Caco-2 (cell line): ENCODE measurements around the gene SOX6. TPM values are rescaled to one million over a fixed set of nuclear protein-coding genes. Genes with fewer than 3 reads are reported as not detected.

Experiments used
- BruUV-seq: library from RNA; stranded (reverse); fragments of 400-500 nt; replicated peaks from 2 replicates; lab custom pipeline; 2021; lab: Mats Ljungman, UMichigan
- CTCF ChIA-PET: fragments of 300-600 bp; sonication (Branson Sonifier 250); formaldehyde crosslinking; loops from one replicate; lab custom pipeline; 2022; ENCODE audit warnings: antibody characterized with exemption; lab: Charles Lee
- POLR2A ChIA-PET: fragments of 300-600 bp; sonication (Branson Sonifier 250); formaldehyde crosslinking; loops from one replicate; lab custom pipeline; 2022; ENCODE audit warnings: antibody characterized with exemption; lab: Charles Lee
- DNase-seq, 2 experiments: peaks; one replicate each; pipeline versions ENCODE4 v3.0.0 to v3.0.0-alpha.2; 2020 to 2022
- H3K27me3 ChIP-seq: replicated peaks from 2 replicates; pipeline ENCODE4 v1.6.0; 2011; ENCODE audit warnings: low read length; ENCODE audit not compliant: control insufficient read depth, insufficient read depth
- H3K36me3 ChIP-seq: 2 replicates; pipeline ENCODE4 v1.5.1; 2011; ENCODE audit warnings: low read length; ENCODE audit not compliant: control insufficient read depth, insufficient read depth
- H3K4me1 ChIP-seq: fragments of 250-450 bp; sonication (Bioruptor Pico); 2 replicates; pipeline ENCODE4 v1.5.1; 2020; ENCODE audit warnings: mild to moderate bottlenecking
- H3K4me3 ChIP-seq: 2 replicates; pipeline ENCODE4 v1.5.1; 2011; ENCODE audit warnings: low read depth, mild to moderate bottlenecking, control low read depth, low read length
- H3K9me3 ChIP-seq: fragments of 250-450 bp; sonication (Bioruptor Pico); 2 replicates; pipeline ENCODE4 v1.5.1; 2020; ENCODE audit warnings: mild to moderate bottlenecking, moderate library complexity
- H3K27ac Mint-ChIP-seq: one replicate; pipeline ENCODE4 v1.8.0; 2022; ENCODE audit warnings: mixed read lengths; ENCODE audit not compliant: unreplicated experiment
- H3K27me3 Mint-ChIP-seq: one replicate; pipeline ENCODE4 v1.8.0; 2022; ENCODE audit warnings: mixed read lengths; ENCODE audit not compliant: insufficient read depth, unreplicated experiment
- H3K36me3 Mint-ChIP-seq: one replicate; pipeline ENCODE4 v1.8.0; 2022; ENCODE audit warnings: mild to moderate bottlenecking, mixed read lengths; ENCODE audit not compliant: insufficient read depth, unreplicated experiment
- H3K4me1 Mint-ChIP-seq: one replicate; pipeline ENCODE4 v1.8.0; 2022; ENCODE audit warnings: low read depth, mixed read lengths; ENCODE audit not compliant: unreplicated experiment
- H3K4me3 Mint-ChIP-seq: one replicate; pipeline ENCODE4 v1.8.0; 2022; ENCODE audit warnings: mild to moderate bottlenecking, moderate library complexity, mixed read lengths; ENCODE audit not compliant: unreplicated experiment
- H3K9me3 Mint-ChIP-seq: one replicate; pipeline ENCODE4 v1.8.0; 2022; ENCODE audit warnings: mixed read lengths; ENCODE audit not compliant: unreplicated experiment
- CTCF ChIP-seq, 2 experiments: fragments of 200-600 bp in 1 of 2; IDR thresholded peaks; 1 replicate in 1 of 2; 2 replicates in 1 of 2; pipeline versions ENCODE4 v1.5.1 to v1.8.0; 2011 to 2022; ENCODE audit warnings: antibody characterized with exemption in 1 of 2, control low read depth in 1 of 2, inconsistent platforms in 1 of 2, low read depth in 1 of 2, low read length in 1 of 2, mild to moderate bottlenecking in 1 of 2, moderate library complexity in 1 of 2; ENCODE audit not compliant: insufficient read depth in 1 of 2, severe bottlenecking in 1 of 2, unreplicated experiment in 1 of 2
- intact Hi-C: fragments of 100-400 bp; cut with micrococcal nuclease; formaldehyde crosslinking; loops from one replicate; pipeline ENCODE4 v1.10.0; 2022; ENCODE audit not compliant: unreplicated experiment
- total RNA-seq: library from RNA; stranded (reverse); gene quantifications from 2 replicates; pipeline ENCODE4 v1.2.3, GENCODE V29; 2022

Gene SOX6
- total RNA-seq, 1 experiment from 2014 or later = 10.8 TPM

GRCh38 chr11:16278273-16278672, 78.1 kb downstream of the SOX6 start:
- Histone ChIP-seq H3K4me1 (no peaks in the 10 kb centered on the region), H3K36me3 (no peaks in the 10 kb centered on the region), H3K4me3 (no peak overlapping the region), H3K9me3 (no peaks in the 10 kb centered on the region), H3K27me3 (no peaks in the 10 kb centered on the region)
- no peak for DNase-seq
- H3K9me3 Mint-ChIP-seq = no peaks in the 10 kb centered on the region
- no peak for TF ChIP-seq CTCF (IDR thresholded peaks at IDR 0.05; ENCODE audit: insufficient read depth in 1 of 2, low read depth in 1 of 2, low read length in 1 of 2, severe bottlenecking in 1 of 2, unreplicated experiment in 1 of 2)
- no peaks in the 10 kb centered on the region for H3K36me3 Mint-ChIP-seq
- CTCF ChIA-PET = no interaction called here
- BruUV-seq = no TSS peak
- H3K4me3 Mint-ChIP-seq = no peak overlapping the region
- intact Hi-C loops = no loop called here
- H3K4me1 Mint-ChIP-seq = no peaks in the 10 kb centered on the region
- no peaks in the 10 kb centered on the region for H3K27me3 Mint-ChIP-seq
- POLR2A ChIA-PET = no interaction called here
- no peak overlapping the region for H3K27ac Mint-ChIP-seq

- H3K4me3 Mint-ChIP-seq = no peak overlapping the region
- Histone ChIP-seq H3K27me3 (no peaks in the 10 kb centered on the region), H3K4me3 (no peak overlapping the region), H3K4me1 (no peaks in the 10 kb centered on the region), H3K9me3 (no peaks in the 10 kb centered on the region), H3K36me3 (no peaks in the 10 kb centered on the region)
- no peak for DNase-seq
- H3K4me1 Mint-ChIP-seq = no peaks in the 10 kb centered on the region
- POLR2A ChIA-PET = no interaction called here
- H3K27me3 Mint-ChIP-seq = no peaks in the 10 kb centered on the region
- no peaks in the 10 kb centered on the region for H3K36me3 Mint-ChIP-seq
- intact Hi-C loops = no loop called here
- BruUV-seq = no TSS peak
- no peak for TF ChIP-seq CTCF (IDR thresholded peaks at IDR 0.05; ENCODE audit: insufficient read depth in 1 of 2, low read depth in 1 of 2, low read length in 1 of 2, severe bottlenecking in 1 of 2, unreplicated experiment in 1 of 2)
- CTCF ChIA-PET = no interaction called here
- no peaks in the 10 kb centered on the region for H3K9me3 Mint-ChIP-seq
- H3K27ac Mint-ChIP-seq = no peak overlapping the region
Observed at GRCh38 chr11:16276251-16276650, 80.1 kb downstream of the SOX6 start.

- Mint-ChIP-seq H3K4me1 (no peaks in the 10 kb centered on the region), H3K4me3 (no peak overlapping the region), H3K36me3 (no peaks in the 10 kb centered on the region), H3K27me3 (no peaks in the 10 kb centered on the region), H3K9me3 (peaks cover under 1% of the 10 kb centered on the region), H3K27ac (no peak overlapping the region)
- H3K4me3 ChIP-seq = no peak overlapping the region
- H3K27me3 ChIP-seq = no peaks in the 10 kb centered on the region
- no peaks in the 10 kb centered on the region for H3K9me3 ChIP-seq
- POLR2A ChIA-PET = no interaction called here
- TF ChIP-seq CTCF (IDR thresholded peaks at IDR 0.05; ENCODE audit: insufficient read depth in 1 of 2, low read depth in 1 of 2, low read length in 1 of 2, severe bottlenecking in 1 of 2, unreplicated experiment in 1 of 2) = no peak
- H3K36me3 ChIP-seq = no peaks in the 10 kb centered on the region
- CTCF ChIA-PET = no interaction called here
- intact Hi-C loops = loop anchor here (2.0 kb wide), 1 partner anchor 80 kb away; no protein-coding TSS in a partner anchor
- no peaks in the 10 kb centered on the region for H3K4me1 ChIP-seq
- BruUV-seq = no TSS peak
- DNase-seq = no peak
Observed at GRCh38 chr11:16271258-16271657, 85.1 kb downstream of the SOX6 start.
